Measurements from ENCODE around the gene ZMYND8. TPM values are rescaled to one million over a fixed set of nuclear protein-coding genes. Genes with fewer than 3 reads are reported as not detected.

Gene ZMYND8
- total and polyA plus RNA-seq, 2 of the 4 experiments (the other 2 are of a cell fraction) = 24.0 to 28.2 TPM

- Histone ChIP-seq H4K8ac (ENCODE audit: low read depth in 2 of 2, low read length in 2 of 2) (peak overlapping the region; percentile 0 to 78; a peak in 3 of 4 replicates), H2BK120ac (ENCODE audit: low read depth, low read length) (peak overlapping the region; percentile 84), H4K91ac (ENCODE audit: insufficient read depth, low read depth, low read length) (peak overlapping the region; percentile 62), H3K56ac (ENCODE audit: extremely low read depth, insufficient read depth, low read length) (peak overlapping the region; percentile 13; the same call in 1 of the 2 replicates), H3K4me3 (ENCODE audit: insufficient read depth, low read depth, low read length) (no peak overlapping the region), H3K27me3 (ENCODE audit: control insufficient read depth, insufficient read depth, low read length) (no peaks in the 10 kb centered on the region), H3K9me1 (ENCODE audit: insufficient read depth, low read length) (peaks cover 20% of the 10 kb centered on the region), H3K23ac (ENCODE audit: low read depth, low read length) (peak overlapping the region; percentile 82), H3K18ac (ENCODE audit: low read depth, low read length) (peak overlapping the region; percentile 92; the same call in 1 of the 2 replicates), H2AFZ (replicated peaks; ENCODE audit: low read length, poor library complexity) (no peak overlapping the region), H3K14ac (replicated peaks; ENCODE audit: low read depth, low read length) (peak overlapping the region; percentile 87), H3K27ac (ENCODE audit: insufficient read depth, low read length) (peak overlapping the region; percentile 21; the same call in 1 of the 2 replicates), H2BK15ac (ENCODE audit: low read depth, low read length) (peak overlapping the region; percentile 6; the same call in 1 of the 3 replicates), H3K79me1 (ENCODE audit: low read depth in 1 of 2, low read length in 2 of 2) (peaks cover 57 to 92% of the 10 kb centered on the region in 2 experiments), H2BK5ac (ENCODE audit: low read depth, low read length, poor library complexity, severe bottlenecking) (peak overlapping the region; percentile 97), H2AK5ac (ENCODE audit: low read depth, low read length) (peak overlapping the region; percentile 18), H2AK9ac (replicated peaks; ENCODE audit: low read depth, low read length, poor library complexity) (no peak overlapping the region), H3K9me3 (ENCODE audit: control insufficient read depth, insufficient read depth, low read length) (no peaks in the 10 kb centered on the region), H3K4ac (ENCODE audit: low read depth, low read length) (peak overlapping the region; percentile 79; the same call in 1 of the 2 replicates), H4K5ac (ENCODE audit: low read depth, low read length) (peak overlapping the region; percentile 78; the same call in 1 of the 2 replicates), H4K20me1 (ENCODE audit: insufficient read depth, low read length) (no peaks in the 10 kb centered on the region), H3K36me3 (ENCODE audit: control insufficient read depth, insufficient read depth, low read length) (peaks cover 6% of the 10 kb centered on the region; the same call in 1 of the 2 replicates), H3K4me2 (ENCODE audit: low read depth, low read length) (peak overlapping the region; percentile 82), H2BK20ac (ENCODE audit: low read depth, low read length) (peak overlapping the region; percentile 90), H3K9ac (ENCODE audit: low read depth, low read length) (peak overlapping the region; percentile 14; the same call in 1 of the 2 replicates), H3K4me1 (ENCODE audit: control insufficient read depth, insufficient read depth, low read length) (peaks cover 52% of the 10 kb centered on the region)
- in situ Hi-C loops (cut with MboI; ENCODE audit: low sequenced_read_pairs) = no loop called here
- intact Hi-C loops (cut with micrococcal nuclease) = no loop called here
- dilution Hi-C loops (cut with HindIII; ENCODE audit: low sequenced_read_pairs, unreplicated experiment) = no loop called here
- no CpG with 5 or more reads among the region's 4 CpGs for WGBS, 2 experiments (ENCODE audit: extremely low coverage in 2 of 2, insufficient read length in 1 of 2)
- ATAC-seq (ENCODE audit: low read depth) (no peak), DNase-seq (no peak)
- POLR2A ChIA-PET (ENCODE audit: unreplicated experiment) = interaction anchor here (1.0 to 1.1 kb wide), 2 partner anchors 10 to 76 kb away, joined by 3 to 5 read pairs; no protein-coding TSS in a partner anchor
- BruUV-seq (replicated peaks) = no TSS peak
- CTCF ChIA-PET = interaction anchor here (1.7 kb wide), 1 partner anchor 34 kb away, joined by 6 read pairs; no protein-coding TSS in a partner anchor
- no peak for TF ChIP-seq CEBPB (IDR thresholded peaks at IDR 0.05; ENCODE audit: low read depth, low read length)
- no peak for TF ChIP-seq FOS (IDR thresholded peaks at IDR 0.05; ENCODE audit: low read depth, low read length)
- TF ChIP-seq MXI1 (IDR thresholded peaks at IDR 0.05; ENCODE audit: borderline replicate concordance, low read depth, low read length) = no peak
- TF ChIP-seq SMC3 (IDR thresholded peaks at IDR 0.05; ENCODE audit: low read depth, low read length) = no peak
- no peak for TF ChIP-seq RAD21 (IDR thresholded peaks at IDR 0.05; ENCODE audit: low read length)
- no peak for TF ChIP-seq POLR2A (IDR thresholded peaks at IDR 0.05; ENCODE audit: low read depth, low read length)
- TF ChIP-seq CHD1 (IDR thresholded peaks at IDR 0.05; ENCODE audit: low read depth, low read length) = no peak
- TF ChIP-seq BHLHE40 (IDR thresholded peaks at IDR 0.05; ENCODE audit: low read depth, low read length) = no peak
- no peak for TF ChIP-seq MAZ (IDR thresholded peaks at IDR 0.05; ENCODE audit: borderline replicate concordance, low read depth, low read length)
- TF ChIP-seq CTCF (conservative IDR thresholded peaks at IDR 0.05; ENCODE audit: low read depth, low read length) = no peak
- no peak for TF ChIP-seq MAFK (IDR thresholded peaks at IDR 0.05; ENCODE audit: low read depth, low read length)
- no peak for TF ChIP-seq NFE2L2 (IDR thresholded peaks at IDR 0.05; ENCODE audit: low read depth, low read length)
- TF ChIP-seq RFX5 (IDR thresholded peaks at IDR 0.05; ENCODE audit: low read depth, low read length) = no peak
- no peak for TF ChIP-seq RCOR1 (IDR thresholded peaks at IDR 0.05; ENCODE audit: insufficient replicate concordance, low read length)
- no peak for TF ChIP-seq ELK1 (IDR thresholded peaks at IDR 0.05; ENCODE audit: borderline replicate concordance, low read depth, low read length)
- no peak for TF ChIP-seq USF2 (IDR thresholded peaks at IDR 0.05; ENCODE audit: low read depth, low read length)
Measured at GRCh38 chr20:47350181-47350550, 6.3 kb downstream of the ZMYND8 start.

Data from IMR-90 (cell line).